ENCODE results near the gene LYRM1.

The LYRM1 gene

GRCh38 chr16:20867585-20867984, 33.0 kb upstream of the LYRM1 start:
- no peak overlapping the region for H3K27ac ChIP-seq
- TF ChIP-seq FOXP2 (optimal IDR thresholded peaks at IDR 0.05; ENCODE audit: control extremely low read depth, extremely low read length, insufficient read depth) (no peak), EZH2 (IDR thresholded peaks at IDR 0.05) (no peak), POLR2AphosphoS5 (IDR thresholded peaks at IDR 0.05; ENCODE audit: borderline replicate concordance, low read depth, low read length) (no peak)
- H3K9ac ChIP-seq (ENCODE audit: insufficient read length), result no peak overlapping the region
- H3K36me3 ChIP-seq (ENCODE audit: insufficient read depth, low read length), result no peaks in the 10 kb centered on the region
- H3K4me3 ChIP-seq, result no peak overlapping the region
- no peaks in the 10 kb centered on the region for H3K9me3 ChIP-seq (ENCODE audit: low read depth, low read length)
- no peak for DNase-seq (ENCODE audit: low read depth, low spot score)

- no peak for DNase-seq (ENCODE audit: low read depth, low spot score)
- no peaks in the 10 kb centered on the region for H3K9me3 ChIP-seq (ENCODE audit: low read depth, low read length)
- TF ChIP-seq POLR2AphosphoS5 (IDR thresholded peaks at IDR 0.05; ENCODE audit: borderline replicate concordance, low read depth, low read length) (no peak), FOXP2 (optimal IDR thresholded peaks at IDR 0.05; ENCODE audit: control extremely low read depth, extremely low read length, insufficient read depth) (no peak), EZH2 (IDR thresholded peaks at IDR 0.05) (no peak)
- no peaks in the 10 kb centered on the region for H3K36me3 ChIP-seq (ENCODE audit: insufficient read depth, low read length)
- H3K27ac ChIP-seq, result no peak overlapping the region
- H3K4me3 ChIP-seq, result no peak overlapping the region
- no peak overlapping the region for H3K9ac ChIP-seq (ENCODE audit: insufficient read length)
Observed at GRCh38 chr16:20868890-20869289, 31.7 kb upstream of the LYRM1 start.

GRCh38 chr16:20870122-20870820, 30.3 kb upstream of the LYRM1 start:
- Histone ChIP-seq H3K36me3 (ENCODE audit: insufficient read depth, low read length) (no peaks in the 10 kb centered on the region), H3K9ac (ENCODE audit: insufficient read length) (no peak overlapping the region), H3K4me3 (no peak overlapping the region), H3K9me3 (ENCODE audit: low read depth, low read length) (no peaks in the 10 kb centered on the region), H3K27ac (no peak overlapping the region)
- DNase-seq (ENCODE audit: low read depth, low spot score), result no peak
- no peak for TF ChIP-seq POLR2AphosphoS5 (IDR thresholded peaks at IDR 0.05; ENCODE audit: borderline replicate concordance, low read depth, low read length)
- TF ChIP-seq EZH2 (IDR thresholded peaks at IDR 0.05), result no peak
- TF ChIP-seq FOXP2 (optimal IDR thresholded peaks at IDR 0.05; ENCODE audit: control extremely low read depth, extremely low read length, insufficient read depth), result no peak

- TF ChIP-seq EZH2 (IDR thresholded peaks at IDR 0.05) (no peak), FOXP2 (optimal IDR thresholded peaks at IDR 0.05; ENCODE audit: control extremely low read depth, extremely low read length, insufficient read depth) (no peak), POLR2AphosphoS5 (IDR thresholded peaks at IDR 0.05; ENCODE audit: borderline replicate concordance, low read depth, low read length) (no peak)
Observed at GRCh38 chr16:20871258-20871657, 29.3 kb upstream of the LYRM1 start.

GRCh38 chr16:20871941-20872815, 28.4 kb upstream of the LYRM1 start:
- Histone ChIP-seq H3K9ac (ENCODE audit: insufficient read length) (no peak overlapping the region), H3K4me3 (no peak overlapping the region), H3K9me3 (ENCODE audit: low read depth, low read length) (no peaks in the 10 kb centered on the region), H3K27ac (no peak overlapping the region), H3K36me3 (ENCODE audit: insufficient read depth, low read length) (no peaks in the 10 kb centered on the region)
- TF ChIP-seq POLR2AphosphoS5 (IDR thresholded peaks at IDR 0.05; ENCODE audit: borderline replicate concordance, low read depth, low read length) (no peak), EZH2 (IDR thresholded peaks at IDR 0.05) (no peak), FOXP2 (optimal IDR thresholded peaks at IDR 0.05; ENCODE audit: control extremely low read depth, extremely low read length, insufficient read depth) (no peak)
- DNase-seq (ENCODE audit: low read depth, low spot score), result no peak

More at GRCh38 chr16:20871258-20871657, 29.3 kb upstream of the LYRM1 start:
- Histone ChIP-seq H3K9ac (ENCODE audit: insufficient read length) (no peak overlapping the region), H3K9me3 (ENCODE audit: low read depth, low read length) (no peaks in the 10 kb centered on the region), H3K27ac (no peak overlapping the region), H3K36me3 (ENCODE audit: insufficient read depth, low read length) (no peaks in the 10 kb centered on the region), H3K4me3 (no peak overlapping the region)
- no peak for DNase-seq (ENCODE audit: low read depth, low spot score)

- H3K36me3 ChIP-seq (ENCODE audit: insufficient read depth, low read length), result no peaks in the 10 kb centered on the region
- H3K4me3 ChIP-seq, result no peak overlapping the region
- H3K27ac ChIP-seq, result no peak overlapping the region
- no peaks in the 10 kb centered on the region for H3K9me3 ChIP-seq (ENCODE audit: low read depth, low read length)
- H3K9ac ChIP-seq (ENCODE audit: insufficient read length), result no peak overlapping the region
- DNase-seq (ENCODE audit: low read depth, low spot score), result no peak
- TF ChIP-seq EZH2 (IDR thresholded peaks at IDR 0.05) (no peak), FOXP2 (optimal IDR thresholded peaks at IDR 0.05; ENCODE audit: control extremely low read depth, extremely low read length, insufficient read depth) (no peak), POLR2AphosphoS5 (IDR thresholded peaks at IDR 0.05; ENCODE audit: borderline replicate concordance, low read depth, low read length) (no peak)
Observed at GRCh38 chr16:20873331-20873730, 27.2 kb upstream of the LYRM1 start.

GRCh38 chr16:20874088-20874581, 26.4 kb upstream of the LYRM1 start:
- no peaks in the 10 kb centered on the region for H3K36me3 ChIP-seq (ENCODE audit: insufficient read depth, low read length)
- no peak overlapping the region for H3K27ac ChIP-seq
- no peaks in the 10 kb centered on the region for H3K9me3 ChIP-seq (ENCODE audit: low read depth, low read length)
- TF ChIP-seq EZH2 (IDR thresholded peaks at IDR 0.05) (no peak), POLR2AphosphoS5 (IDR thresholded peaks at IDR 0.05; ENCODE audit: borderline replicate concordance, low read depth, low read length) (no peak), FOXP2 (optimal IDR thresholded peaks at IDR 0.05; ENCODE audit: control extremely low read depth, extremely low read length, insufficient read depth) (no peak)
- DNase-seq (ENCODE audit: low read depth, low spot score), result no peak
- no peak overlapping the region for H3K9ac ChIP-seq (ENCODE audit: insufficient read length)
- H3K4me3 ChIP-seq, result no peak overlapping the region

- Histone ChIP-seq H3K36me3 (ENCODE audit: insufficient read depth, low read length) (no peaks in the 10 kb centered on the region), H3K4me3 (no peak overlapping the region), H3K9me3 (ENCODE audit: low read depth, low read length) (no peaks in the 10 kb centered on the region), H3K27ac (no peak overlapping the region), H3K9ac (ENCODE audit: insufficient read length) (no peak overlapping the region)
- no peak for DNase-seq (ENCODE audit: low read depth, low spot score)
- TF ChIP-seq EZH2 (IDR thresholded peaks at IDR 0.05) (no peak), POLR2AphosphoS5 (IDR thresholded peaks at IDR 0.05; ENCODE audit: borderline replicate concordance, low read depth, low read length) (no peak), FOXP2 (optimal IDR thresholded peaks at IDR 0.05; ENCODE audit: control extremely low read depth, extremely low read length, insufficient read depth) (no peak)
Observed at GRCh38 chr16:20875355-20875650, 25.3 kb upstream of the LYRM1 start.
